K562 treated with DMSO at 1 percent for 24 hours (cell line): Measurements from ENCODE around the gene HYKK. TPM values are rescaled to one million over a fixed set of nuclear protein-coding genes. Genes with fewer than 3 reads are reported as not detected.

ENCODE experiments used
- total RNA-seq: library from RNA; unstranded; fragments of 300-600 nt; gene quantifications from 2 replicates; pipeline ENCODE4 v1.2.3, GENCODE V29; 2022; ENCODE audit warnings: low read depth; ENCODE audit not compliant: insufficient read depth

HYKK gene, protein sequence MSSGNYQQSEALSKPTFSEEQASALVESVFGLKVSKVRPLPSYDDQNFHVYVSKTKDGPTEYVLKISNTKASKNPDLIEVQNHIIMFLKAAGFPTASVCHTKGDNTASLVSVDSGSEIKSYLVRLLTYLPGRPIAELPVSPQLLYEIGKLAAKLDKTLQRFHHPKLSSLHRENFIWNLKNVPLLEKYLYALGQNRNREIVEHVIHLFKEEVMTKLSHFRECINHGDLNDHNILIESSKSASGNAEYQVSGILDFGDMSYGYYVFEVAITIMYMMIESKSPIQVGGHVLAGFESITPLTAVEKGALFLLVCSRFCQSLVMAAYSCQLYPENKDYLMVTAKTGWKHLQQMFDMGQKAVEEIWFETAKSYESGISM
- 3.3 and 8.2 TPM in 2 replicates for total RNA-seq

DNA sequence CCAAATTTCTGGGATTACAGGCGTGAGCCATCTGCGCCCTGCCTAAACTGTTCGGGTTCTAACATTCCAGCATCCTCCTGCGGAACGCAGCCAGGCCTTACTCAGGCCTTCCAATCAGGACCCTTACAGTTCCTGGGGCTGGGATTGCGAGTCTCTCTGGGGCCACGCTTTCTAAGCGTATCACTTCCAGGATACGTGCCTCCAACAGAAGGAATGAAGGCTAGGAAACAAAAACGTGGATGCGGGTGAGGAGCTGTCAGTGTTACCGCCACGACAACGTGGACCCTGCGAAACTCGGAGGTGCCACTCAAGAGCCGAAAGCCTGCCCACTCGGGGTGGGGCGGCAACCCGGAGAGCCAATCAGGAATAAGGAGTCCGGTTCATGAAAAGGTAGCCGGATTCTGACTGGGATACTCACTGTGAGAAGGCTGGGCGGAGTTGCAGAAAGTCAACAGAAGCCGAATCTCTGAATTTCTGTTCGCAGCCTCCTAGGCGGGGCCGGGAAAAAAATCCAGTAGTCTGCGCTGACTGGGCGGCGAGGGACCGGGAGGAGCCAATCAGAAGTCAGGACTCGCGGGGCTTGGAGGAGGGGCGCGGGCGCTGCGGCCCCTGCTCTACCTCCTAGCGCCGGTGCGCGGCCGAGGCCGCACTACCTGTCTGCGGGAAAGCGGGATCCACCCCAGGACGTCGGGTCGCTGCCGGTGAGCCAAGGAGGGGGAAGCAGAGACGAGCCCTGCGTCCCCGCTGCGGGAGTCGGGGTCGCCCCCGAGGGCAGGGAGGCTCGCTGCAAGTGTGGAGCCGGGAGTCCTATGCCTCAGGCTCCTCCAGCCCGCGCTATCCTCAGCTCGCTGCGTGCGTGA, at the start of gene HYKK:
TSS of gene HYKK (plus strand) at position 607 of the 860 bp plus-strand sequence. CDS start 5,512 bp downstream, outside the sequence.

DNA sequence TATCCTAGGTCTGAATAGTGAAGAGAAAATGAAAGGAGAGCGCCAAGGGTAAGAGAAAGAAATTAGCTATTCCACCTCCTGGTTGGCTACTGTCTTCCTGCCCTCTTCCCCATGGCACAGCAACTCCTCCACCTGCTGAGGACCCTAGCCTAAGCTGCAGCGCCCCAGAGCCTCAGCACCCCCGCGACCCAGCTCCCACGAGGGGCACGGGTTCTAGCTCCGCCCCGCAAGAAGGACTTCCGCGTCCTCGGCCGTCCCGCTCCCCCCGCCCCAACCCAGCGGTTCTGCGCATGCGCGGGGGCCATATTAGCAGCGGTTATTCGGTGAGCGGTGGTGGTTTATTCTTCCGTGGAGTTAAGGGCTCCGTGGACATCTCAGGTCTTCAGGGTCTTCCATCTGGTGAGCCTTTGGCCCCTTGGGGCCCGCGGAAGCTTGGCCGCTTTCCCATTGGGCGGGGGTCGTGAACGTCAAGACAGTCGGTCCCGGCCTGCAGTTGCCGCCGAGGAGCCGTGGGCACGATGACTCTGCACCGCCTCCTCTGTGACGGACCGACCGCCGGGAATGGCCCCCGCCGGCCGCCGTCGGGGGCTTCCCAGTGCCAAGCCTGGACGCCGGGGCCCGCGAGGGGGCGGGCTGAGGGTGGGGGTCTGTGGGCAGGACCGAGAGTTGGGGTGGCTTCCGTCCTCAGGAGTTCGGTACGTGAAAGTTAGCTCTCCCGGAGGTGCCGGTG, 32.9 kb downstream of the HYKK start, which contains the start of gene PSMA4:
TSS of gene PSMA4 (plus strand) at position 304 of the 730 bp plus-strand sequence. CDS start 1,484 bp downstream, outside the sequence.

DNA sequence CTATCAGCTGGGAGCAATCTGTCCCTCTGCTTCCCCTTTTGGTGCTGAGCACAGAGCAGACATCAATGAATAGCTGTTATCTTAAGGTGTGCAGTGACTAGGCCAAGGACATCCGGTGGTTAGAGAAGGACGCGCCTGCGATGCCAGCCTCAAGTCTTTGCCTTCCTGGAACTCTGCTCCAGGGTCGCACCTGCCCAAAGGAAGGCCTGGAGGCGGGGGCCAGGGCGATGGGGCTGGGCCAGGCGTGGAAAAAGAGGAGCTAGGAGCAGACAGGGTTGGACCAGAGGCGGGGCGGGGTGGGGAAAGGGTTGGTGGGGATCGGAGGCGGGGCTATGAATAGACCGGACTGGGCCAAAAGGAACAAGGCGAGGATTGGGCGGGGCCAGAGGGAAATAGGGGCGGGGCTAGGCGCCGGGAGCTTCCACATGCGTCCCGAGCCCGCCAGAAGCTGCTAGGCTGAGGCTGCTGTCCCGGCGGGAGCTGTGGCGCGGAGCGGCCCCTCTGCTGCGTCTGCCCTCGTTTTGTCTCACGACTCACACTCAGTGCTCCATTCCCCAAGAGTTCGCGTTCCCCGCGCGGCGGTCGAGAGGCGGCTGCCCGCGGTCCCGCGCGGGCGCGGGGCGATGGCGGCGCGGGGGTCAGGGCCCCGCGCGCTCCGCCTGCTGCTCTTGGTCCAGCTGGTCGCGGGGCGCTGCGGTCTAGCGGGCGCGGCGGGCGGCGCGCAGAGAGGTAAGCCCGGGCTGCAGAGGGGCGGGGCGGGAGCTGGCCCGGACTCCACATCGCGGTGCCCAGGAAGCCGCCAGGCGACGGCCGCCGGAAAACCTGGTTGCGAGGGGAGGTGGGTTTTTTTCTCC, 57.9 kb downstream of the HYKK start, which contains the start of gene CHRNA5:
TSS of gene CHRNA5 (plus strand) at position 424 of the 854 bp plus-strand sequence. CDS start at position 624, 200 bp downstream.

Other genes starting within 250 kb of the HYKK start
- 0.61 and 0.74 TPM in 2 replicates for gene DNAJA4, start 243.0 kb upstream of the HYKK start, total RNA-seq
- gene SKIC8, start 208.0 kb upstream of the HYKK start, total RNA-seq: 58.8 and 65.3 TPM in 2 replicates
- gene CRABP1, start 167.2 kb upstream of the HYKK start, total RNA-seq: not detected in 2 replicates
- 12.7 and 24.7 TPM in 2 replicates for gene IREB2, start 69.4 kb upstream of the HYKK start, total RNA-seq
- gene PSMA4, start 32.9 kb downstream of the HYKK start, total RNA-seq: 366 and 426 TPM in 2 replicates
- 2.6 and 10.9 TPM in 2 replicates for gene CHRNA5, start 57.9 kb downstream of the HYKK start, total RNA-seq
- gene CHRNA3, start 113.4 kb downstream of the HYKK start, total RNA-seq: 0.23 TPM in 1 of 2 replicates, not detected in the other
- 0.25 TPM in 1 of 2 replicates, not detected in the other for gene CHRNB4, start 133.6 kb downstream of the HYKK start, total RNA-seq